HL-60 (cell line): ENCODE data around the gene RSF1.

Experiments
- DNase-seq, 2 experiments: peaks; one replicate each; pipeline ENCODE4 v3.0.0-alpha.2; 2010 to 2020; ENCODE audit warnings: low read depth in 1 of 2, low spot score in 1 of 2
- H3K27ac ChIP-seq: fragments of 250-450 bp; sonication (Bioruptor Pico); replicated peaks from 2 replicates; pipeline ENCODE4 v1.5.1; 2020; ENCODE audit warnings: mild to moderate bottlenecking, moderate library complexity
- H3K27me3 ChIP-seq: fragments of 250-450 bp; sonication (Bioruptor Pico); 2 replicates; pipeline ENCODE4 v1.5.1; 2021; ENCODE audit warnings: mild to moderate bottlenecking, moderate library complexity; ENCODE audit not compliant: insufficient read depth, poor library complexity, severe bottlenecking
- H3K4me3 ChIP-seq: replicated peaks from 2 replicates; pipeline ENCODE4 v1.5.1; 2011; ENCODE audit warnings: mild to moderate bottlenecking, control low read depth, low read length; ENCODE audit not compliant: insufficient read depth
- GABPA ChIP-seq: IDR thresholded peaks from 2 replicates; pipeline ENCODE4 v1.6.1; 2012; ENCODE audit warnings: low read depth
- POLR2AphosphoS5 ChIP-seq: IDR thresholded peaks from 2 replicates; pipeline ENCODE4 v1.6.1; 2012; ENCODE audit warnings: low read depth
- SPI1 ChIP-seq: IDR thresholded peaks from 2 replicates; pipeline ENCODE4 v1.6.1; 2012; ENCODE audit warnings: low read depth, mild to moderate bottlenecking, borderline replicate concordance
- TF ChIP-seq, protein P1 (sequence below): IDR thresholded peaks from one replicate; pipeline ENCODE4 v1.5.1; 2011; ENCODE audit warnings: low read length, control low read depth, inconsistent platforms; ENCODE audit not compliant: insufficient read depth
- TF ChIP-seq, protein P2 (sequence below): IDR thresholded peaks from 2 replicates; pipeline ENCODE4 v1.6.1; 2012; ENCODE audit warnings: low read depth; ENCODE audit not compliant: insufficient replicate concordance

The RSF1 gene

DNA sequence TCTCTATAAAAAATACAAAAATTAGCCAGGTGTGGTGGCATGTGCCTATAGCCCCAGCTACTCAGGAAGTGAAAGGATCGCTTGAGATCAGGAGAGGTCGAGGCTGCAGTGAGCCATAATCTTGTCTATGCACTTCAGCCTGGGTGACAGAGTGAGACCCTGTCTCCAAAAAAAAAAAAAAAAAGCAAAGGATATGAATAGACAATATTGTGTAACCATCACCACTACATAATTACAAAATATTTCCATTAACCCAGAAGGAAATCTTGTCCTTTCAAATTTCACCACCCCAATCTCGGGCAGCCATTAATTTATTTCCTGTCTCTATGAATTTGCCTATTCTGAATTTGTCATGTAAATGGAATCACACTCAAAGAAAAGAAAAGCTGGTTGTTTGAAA is 21.2 kb downstream of the RSF1 start:
- DNase-seq, result no peak
- no peak overlapping the region for H3K4me3 ChIP-seq
- H3K27ac ChIP-seq, result no peak overlapping the region
- no peaks in the 10 kb centered on the region for H3K27me3 ChIP-seq
- TF ChIP-seq POLR2AphosphoS5 (no peak), SPI1 (no peak), GABPA (no peak)
- TF ChIP-seq, protein P1, sequence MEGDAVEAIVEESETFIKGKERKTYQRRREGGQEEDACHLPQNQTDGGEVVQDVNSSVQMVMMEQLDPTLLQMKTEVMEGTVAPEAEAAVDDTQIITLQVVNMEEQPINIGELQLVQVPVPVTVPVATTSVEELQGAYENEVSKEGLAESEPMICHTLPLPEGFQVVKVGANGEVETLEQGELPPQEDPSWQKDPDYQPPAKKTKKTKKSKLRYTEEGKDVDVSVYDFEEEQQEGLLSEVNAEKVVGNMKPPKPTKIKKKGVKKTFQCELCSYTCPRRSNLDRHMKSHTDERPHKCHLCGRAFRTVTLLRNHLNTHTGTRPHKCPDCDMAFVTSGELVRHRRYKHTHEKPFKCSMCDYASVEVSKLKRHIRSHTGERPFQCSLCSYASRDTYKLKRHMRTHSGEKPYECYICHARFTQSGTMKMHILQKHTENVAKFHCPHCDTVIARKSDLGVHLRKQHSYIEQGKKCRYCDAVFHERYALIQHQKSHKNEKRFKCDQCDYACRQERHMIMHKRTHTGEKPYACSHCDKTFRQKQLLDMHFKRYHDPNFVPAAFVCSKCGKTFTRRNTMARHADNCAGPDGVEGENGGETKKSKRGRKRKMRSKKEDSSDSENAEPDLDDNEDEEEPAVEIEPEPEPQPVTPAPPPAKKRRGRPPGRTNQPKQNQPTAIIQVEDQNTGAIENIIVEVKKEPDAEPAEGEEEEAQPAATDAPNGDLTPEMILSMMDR, result no peak

DNA sequence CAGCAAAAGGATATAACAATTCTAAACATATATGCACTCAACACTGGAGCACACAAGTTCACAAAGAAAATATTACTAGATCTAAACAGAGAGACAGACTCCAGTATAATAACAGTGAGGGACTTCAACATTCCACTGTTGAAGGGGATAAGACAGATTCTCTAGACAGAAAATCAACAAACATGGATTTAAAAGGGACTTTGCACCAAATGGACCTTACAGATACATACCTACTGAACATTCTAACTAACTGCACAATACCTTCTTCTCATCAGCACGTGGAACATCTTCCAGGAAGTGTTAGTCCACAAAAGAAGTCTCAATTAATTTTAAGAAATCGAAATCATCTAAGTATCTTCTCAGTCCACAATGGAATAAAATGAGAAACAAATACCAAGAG is 26.6 kb downstream of the RSF1 start:
- Histone ChIP-seq H3K27ac (no peak overlapping the region), H3K4me3 (no peak overlapping the region), H3K27me3 (no peaks in the 10 kb centered on the region)
- no peak for TF ChIP-seq POLR2AphosphoS5
- DNase-seq, result no peak

DNA sequence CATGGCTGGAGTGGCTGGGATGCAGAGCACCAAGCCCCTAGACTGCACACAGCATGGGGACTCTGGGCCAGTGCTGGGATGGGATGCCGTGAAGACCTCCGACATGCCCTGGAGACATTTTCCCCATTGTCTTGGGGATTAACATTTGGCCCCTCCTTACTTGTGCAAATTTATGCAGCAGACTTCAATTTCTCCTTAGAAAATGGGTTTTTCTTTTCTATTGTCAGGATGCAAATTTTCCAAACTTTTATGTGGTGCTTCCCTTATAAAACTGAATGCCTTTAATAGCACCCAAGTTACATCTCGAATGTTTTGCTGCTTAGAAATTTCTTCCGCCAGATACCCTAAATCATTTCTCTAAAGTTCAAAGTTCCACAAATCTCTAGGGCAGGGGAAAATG is 29.2 kb downstream of the RSF1 start:
- no peaks in the 10 kb centered on the region for H3K27me3 ChIP-seq
- no peak overlapping the region for H3K27ac ChIP-seq
- H3K4me3 ChIP-seq, result no peak overlapping the region
- no peak for TF ChIP-seq POLR2AphosphoS5
- TF ChIP-seq, protein P1, result no peak
- TF ChIP-seq, protein P2, sequence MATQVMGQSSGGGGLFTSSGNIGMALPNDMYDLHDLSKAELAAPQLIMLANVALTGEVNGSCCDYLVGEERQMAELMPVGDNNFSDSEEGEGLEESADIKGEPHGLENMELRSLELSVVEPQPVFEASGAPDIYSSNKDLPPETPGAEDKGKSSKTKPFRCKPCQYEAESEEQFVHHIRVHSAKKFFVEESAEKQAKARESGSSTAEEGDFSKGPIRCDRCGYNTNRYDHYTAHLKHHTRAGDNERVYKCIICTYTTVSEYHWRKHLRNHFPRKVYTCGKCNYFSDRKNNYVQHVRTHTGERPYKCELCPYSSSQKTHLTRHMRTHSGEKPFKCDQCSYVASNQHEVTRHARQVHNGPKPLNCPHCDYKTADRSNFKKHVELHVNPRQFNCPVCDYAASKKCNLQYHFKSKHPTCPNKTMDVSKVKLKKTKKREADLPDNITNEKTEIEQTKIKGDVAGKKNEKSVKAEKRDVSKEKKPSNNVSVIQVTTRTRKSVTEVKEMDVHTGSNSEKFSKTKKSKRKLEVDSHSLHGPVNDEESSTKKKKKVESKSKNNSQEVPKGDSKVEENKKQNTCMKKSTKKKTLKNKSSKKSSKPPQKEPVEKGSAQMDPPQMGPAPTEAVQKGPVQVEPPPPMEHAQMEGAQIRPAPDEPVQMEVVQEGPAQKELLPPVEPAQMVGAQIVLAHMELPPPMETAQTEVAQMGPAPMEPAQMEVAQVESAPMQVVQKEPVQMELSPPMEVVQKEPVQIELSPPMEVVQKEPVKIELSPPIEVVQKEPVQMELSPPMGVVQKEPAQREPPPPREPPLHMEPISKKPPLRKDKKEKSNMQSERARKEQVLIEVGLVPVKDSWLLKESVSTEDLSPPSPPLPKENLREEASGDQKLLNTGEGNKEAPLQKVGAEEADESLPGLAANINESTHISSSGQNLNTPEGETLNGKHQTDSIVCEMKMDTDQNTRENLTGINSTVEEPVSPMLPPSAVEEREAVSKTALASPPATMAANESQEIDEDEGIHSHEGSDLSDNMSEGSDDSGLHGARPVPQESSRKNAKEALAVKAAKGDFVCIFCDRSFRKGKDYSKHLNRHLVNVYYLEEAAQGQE, result no peak
- TF ChIP-seq SPI1, result no peak
- no peak for TF ChIP-seq GABPA
- DNase-seq, result no peak

DNA sequence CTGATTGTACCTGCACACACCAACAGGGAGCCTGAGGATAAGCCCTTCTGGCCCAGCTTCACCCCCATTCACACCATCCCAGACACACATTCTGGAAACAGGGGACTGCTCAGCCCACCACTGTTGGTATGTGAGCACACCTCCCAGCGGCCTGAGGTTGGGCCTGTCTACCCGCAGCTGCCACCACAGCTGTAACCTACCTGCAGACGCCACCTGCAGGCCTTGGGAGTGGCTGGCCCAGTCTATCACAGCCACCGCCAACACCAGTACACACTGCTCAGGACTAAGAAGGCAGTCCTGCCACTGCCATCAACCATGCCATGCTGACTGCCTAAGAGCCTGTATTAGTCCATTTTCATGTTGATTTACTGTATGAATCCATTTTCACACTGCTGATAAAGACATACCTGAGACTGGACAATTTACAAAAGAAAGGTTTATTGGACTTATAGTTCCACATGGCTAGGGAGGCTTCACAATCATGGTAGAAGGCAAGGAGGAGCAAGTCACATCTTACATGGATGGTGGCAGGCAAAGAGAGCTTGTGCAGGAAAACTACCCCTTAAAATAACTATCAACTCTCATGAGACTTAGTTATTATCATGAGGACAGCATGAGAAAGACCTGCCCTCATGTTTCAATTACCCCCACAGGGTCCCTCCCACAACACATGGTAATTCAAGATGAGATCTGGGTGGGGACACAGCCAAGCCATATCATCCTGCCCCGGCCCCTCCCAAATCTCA is 30.6 kb downstream of the RSF1 start:
- TF ChIP-seq SPI1, result no peak
- TF ChIP-seq, protein P1, result no peak
- no peak for TF ChIP-seq POLR2AphosphoS5
- TF ChIP-seq GABPA, result no peak
- TF ChIP-seq, protein P2, result no peak
- Histone ChIP-seq H3K27ac (no peak overlapping the region), H3K27me3 (no peaks in the 10 kb centered on the region), H3K4me3 (no peak overlapping the region)
- DNase-seq, result no peak
